ENCODE results near the gene ICOS. TPM values are rescaled to one million over a fixed set of nuclear protein-coding genes. Genes with fewer than 3 reads are reported as not detected.
"Not testable (repeated sequence)": the region's sequence is repeated elsewhere in the genome, so short reads cannot be mapped to it uniquely, and the experiment has no call there.

The ICOS gene
- total and polyA plus RNA-seq, 2 donors (not counting 3 experiments of a cell fraction or from before 2014, with no cell fraction given): not detected

- Histone ChIP-seq H3K4me2 (ENCODE audit: insufficient read depth, low read length) (no peak overlapping the region), H3K9ac (replicated peaks; ENCODE audit: extremely low read depth, insufficient read depth, low read length) (no peak overlapping the region), H3K79me2 (ENCODE audit: control insufficient read depth, insufficient read depth, low read length) (no peaks in the 10 kb centered on the region), H2AFZ (ENCODE audit: low read depth, low read length) (no peak overlapping the region), H3K36me3 (ENCODE audit: control insufficient read depth in 2 of 2, extremely low read depth in 1 of 2, insufficient read depth in 2 of 2, low read length in 2 of 2) (no peaks in the 10 kb centered on the region), H3K27me3 (ENCODE audit: control insufficient read depth in 2 of 2, insufficient read depth in 2 of 2, low read length in 2 of 2) (peaks cover 5 to 9% of the 10 kb centered on the region in 2 experiments), H3K9me3 (replicated peaks; ENCODE audit: control insufficient read depth, insufficient read depth, low read length) (no peaks in the 10 kb centered on the region), H4K20me1 (replicated peaks; ENCODE audit: control insufficient read depth, extremely low read depth, insufficient read depth, low read length) (no peaks in the 10 kb centered on the region), H3K27ac (ENCODE audit: insufficient read depth, low read depth, low read length) (no peak overlapping the region), H3K4me3 (replicated peaks in 1 of 3; ENCODE audit: insufficient read depth in 1 of 3, low read depth in 1 of 3, low read length in 3 of 3) (no peak overlapping the region), H3K9me1 (replicated peaks; ENCODE audit: control insufficient read depth, extremely low read depth, insufficient read depth, low read length) (no peaks in the 10 kb centered on the region), H3K4me1 (ENCODE audit: control insufficient read depth, extremely low read depth, insufficient read depth, low read length) (no peaks in the 10 kb centered on the region)
- DNase-seq (ENCODE audit: low read depth, low spot score): no peak
- intact Hi-C loops (cut with micrococcal nuclease) (no loop called here), dilution Hi-C loops (cut with MboI; ENCODE audit: extremely low pct_ligation_motif_present, low sequenced_read_pairs) (no loop called here)
- ChIA-PET POLR2A (no interaction called here), CTCF (no interaction called here)
- no TSS peak for BruUV-seq (replicated peaks)
- FAIRE-seq: no peak
- TF ChIP-seq POLR2A (IDR thresholded peaks at IDR 0.05; ENCODE audit: low read depth, low read length): no peak
- TF ChIP-seq JUN (IDR thresholded peaks at IDR 0.05; ENCODE audit: borderline replicate concordance, insufficient read depth, insufficient read length, low read depth): no peak
- no peak for TF ChIP-seq MYC (IDR thresholded peaks at IDR 0.05; ENCODE audit: low read depth, low read length)
- no peak for TF ChIP-seq FOS (IDR thresholded peaks at IDR 0.05; ENCODE audit: borderline replicate concordance, insufficient read depth, low read length)
- TF ChIP-seq EZH2 (IDR thresholded peaks at IDR 0.05; ENCODE audit: borderline replicate concordance, low read depth, low read length, severe bottlenecking): no peak
- TF ChIP-seq MAX (IDR thresholded peaks at IDR 0.05; ENCODE audit: insufficient read depth, insufficient read length): no peak
- TF ChIP-seq CTCF (IDR thresholded peaks at IDR 0.05; ENCODE audit: extremely low read depth in 1 of 2, insufficient read depth in 1 of 2, low read depth in 1 of 2, low read length in 2 of 2): no peak
- no peak for TF ChIP-seq POLR2AphosphoS5 (IDR thresholded peaks at IDR 0.05; ENCODE audit: insufficient read depth, low read depth, low read length)
- no peak for TF ChIP-seq GATA2 (IDR thresholded peaks at IDR 0.05; ENCODE audit: insufficient read depth, insufficient read length, low read depth, low read length)
Measured at GRCh38 chr2:203940039-203940438, 3.5 kb downstream of the ICOS start.

DNA sequence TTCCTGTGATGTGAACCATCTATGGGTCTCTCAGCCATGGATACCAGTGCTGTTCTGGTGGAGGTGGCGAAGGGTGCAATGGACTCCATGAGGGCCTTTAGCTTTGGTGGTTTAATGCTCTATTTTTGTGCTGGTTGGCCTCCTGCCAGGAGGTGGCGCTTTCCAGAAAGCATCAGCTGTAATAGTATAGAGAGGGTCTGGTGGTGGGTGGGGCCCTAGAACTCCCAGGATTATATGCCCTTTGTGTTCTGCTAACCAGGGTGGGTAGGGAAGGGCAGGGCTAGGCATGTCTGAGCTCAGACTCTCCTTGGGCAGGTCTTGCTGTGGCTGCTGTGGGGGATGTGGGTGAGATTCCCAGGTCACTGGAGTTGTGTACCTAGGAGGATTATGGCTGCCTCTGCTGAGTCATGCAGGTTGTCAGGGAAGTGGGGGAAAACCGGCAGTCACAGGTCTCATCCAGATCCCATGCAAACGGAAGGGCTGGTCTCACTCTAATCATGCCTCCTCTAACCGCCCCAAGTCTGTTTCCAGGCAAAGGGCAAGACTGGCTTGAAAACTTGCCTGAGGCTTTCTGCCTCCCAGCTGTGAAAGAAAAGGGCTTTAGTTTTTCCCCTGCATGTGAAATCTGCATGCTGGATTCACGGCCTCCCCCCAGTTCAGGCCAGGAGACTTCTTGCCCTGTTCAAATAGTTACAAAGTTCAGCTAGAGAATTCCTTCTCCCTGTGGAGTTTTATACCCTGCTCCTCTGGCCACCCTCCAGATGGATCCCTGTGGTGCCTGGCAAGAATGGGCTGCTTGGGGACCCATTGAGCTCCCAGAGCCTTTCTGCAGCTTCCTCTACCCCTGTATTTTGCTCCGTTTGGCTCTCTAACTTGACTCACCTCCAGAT lies 7.2 kb downstream of the ICOS start:
- dilution Hi-C loops (cut with MboI; ENCODE audit: extremely low pct_ligation_motif_present, low sequenced_read_pairs); DNase-seq (ENCODE audit: low read depth, low spot score); FAIRE-seq; H3K27me3 ChIP-seq (ENCODE audit: control insufficient read depth in 2 of 2, insufficient read depth in 2 of 2, low read length in 2 of 2); H3K4me1 ChIP-seq (ENCODE audit: control insufficient read depth, extremely low read depth, insufficient read depth, low read length); H3K4me2 ChIP-seq (ENCODE audit: insufficient read depth, low read length); BruUV-seq (replicated peaks); H3K27ac ChIP-seq (ENCODE audit: insufficient read depth, low read depth, low read length); H3K9me3 ChIP-seq (replicated peaks; ENCODE audit: control insufficient read depth, insufficient read depth, low read length); H3K36me3 ChIP-seq (ENCODE audit: control insufficient read depth in 2 of 2, extremely low read depth in 1 of 2, insufficient read depth in 2 of 2, low read length in 2 of 2); H3K9ac ChIP-seq (replicated peaks; ENCODE audit: extremely low read depth, insufficient read depth, low read length); H4K20me1 ChIP-seq (replicated peaks; ENCODE audit: control insufficient read depth, extremely low read depth, insufficient read depth, low read length); H3K4me3 ChIP-seq (replicated peaks in 1 of 3; ENCODE audit: insufficient read depth in 1 of 3, low read depth in 1 of 3, low read length in 3 of 3); CTCF ChIA-PET; H2AFZ ChIP-seq (ENCODE audit: low read depth, low read length); H3K9me1 ChIP-seq (replicated peaks; ENCODE audit: control insufficient read depth, extremely low read depth, insufficient read depth, low read length); H3K79me2 ChIP-seq (ENCODE audit: control insufficient read depth, insufficient read depth, low read length); POLR2A ChIA-PET; intact Hi-C loops (cut with micrococcal nuclease): not testable (repeated sequence)
